DND-41 (cell line): Measurements from ENCODE around the gene ERAP2.

Experiments
- EZH2 ChIP-seq: IDR thresholded peaks from 3 replicates; pipeline ENCODE4 v1.6.1; 2012; ENCODE audit warnings: borderline replicate concordance, low read depth, mild to moderate bottlenecking, moderate library complexity, low read length, inconsistent platforms; ENCODE audit not compliant: severe bottlenecking
- TF ChIP-seq, protein P1 (sequence below): IDR thresholded peaks from 2 replicates; pipeline ENCODE4 v1.5.1; 2012; ENCODE audit warnings: borderline replicate concordance, low read length, moderate library complexity, mild to moderate bottlenecking; ENCODE audit not compliant: poor library complexity, severe bottlenecking; ENCODE audit errors: extremely low read depth

GRCh38 chr5:96874631-96875030 lies 1.7 kb upstream of the ERAP2 start:
- TF ChIP-seq, protein P1, sequence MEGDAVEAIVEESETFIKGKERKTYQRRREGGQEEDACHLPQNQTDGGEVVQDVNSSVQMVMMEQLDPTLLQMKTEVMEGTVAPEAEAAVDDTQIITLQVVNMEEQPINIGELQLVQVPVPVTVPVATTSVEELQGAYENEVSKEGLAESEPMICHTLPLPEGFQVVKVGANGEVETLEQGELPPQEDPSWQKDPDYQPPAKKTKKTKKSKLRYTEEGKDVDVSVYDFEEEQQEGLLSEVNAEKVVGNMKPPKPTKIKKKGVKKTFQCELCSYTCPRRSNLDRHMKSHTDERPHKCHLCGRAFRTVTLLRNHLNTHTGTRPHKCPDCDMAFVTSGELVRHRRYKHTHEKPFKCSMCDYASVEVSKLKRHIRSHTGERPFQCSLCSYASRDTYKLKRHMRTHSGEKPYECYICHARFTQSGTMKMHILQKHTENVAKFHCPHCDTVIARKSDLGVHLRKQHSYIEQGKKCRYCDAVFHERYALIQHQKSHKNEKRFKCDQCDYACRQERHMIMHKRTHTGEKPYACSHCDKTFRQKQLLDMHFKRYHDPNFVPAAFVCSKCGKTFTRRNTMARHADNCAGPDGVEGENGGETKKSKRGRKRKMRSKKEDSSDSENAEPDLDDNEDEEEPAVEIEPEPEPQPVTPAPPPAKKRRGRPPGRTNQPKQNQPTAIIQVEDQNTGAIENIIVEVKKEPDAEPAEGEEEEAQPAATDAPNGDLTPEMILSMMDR = no peak
- TF ChIP-seq EZH2 = no peak
